ENCODE data around the gene MINDY3. TPM values are rescaled to one million over a fixed set of nuclear protein-coding genes. Genes with fewer than 3 reads are reported as not detected.

The MINDY3 gene
- total and polyA plus RNA-seq, 4 donors = 6.5 to 16.1 (median 12.3) TPM

DNA sequence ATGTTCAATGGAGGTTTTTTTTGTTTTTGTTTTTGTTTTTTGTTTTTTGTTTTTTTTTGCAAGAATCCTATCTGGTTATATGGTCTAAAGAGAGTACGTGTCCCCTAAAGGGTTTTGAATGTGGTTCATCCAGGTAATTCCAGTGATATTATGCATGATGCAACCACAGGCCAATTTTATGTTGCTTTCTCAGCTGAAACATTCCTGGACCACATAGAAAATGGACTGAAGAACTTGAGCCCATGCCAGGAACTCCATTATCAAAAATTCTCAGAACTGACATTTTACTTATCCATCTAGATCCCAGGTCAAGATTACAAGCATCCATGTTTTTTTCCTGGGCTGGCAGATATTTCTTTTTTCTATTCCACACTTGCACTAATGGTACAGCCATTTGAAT, 11.5 kb upstream of the MINDY3 start:
- Histone ChIP-seq H3K4me1 (ENCODE audit: control insufficient read depth in 4 of 4, insufficient read depth in 4 of 4, low read length in 3 of 4) (no peaks in the 10 kb centered on the region), H3K36me3 (ENCODE audit: control insufficient read depth in 4 of 4, insufficient read depth in 3 of 4, low read depth in 1 of 4, low read length in 3 of 4) (no peaks in the 10 kb centered on the region), H3K4me3 (ENCODE audit: low read depth in 1 of 3, low read length in 3 of 3) (no peak overlapping the region), H3K9ac (ENCODE audit: low read depth in 1 of 2, low read length in 2 of 2) (no peak overlapping the region), H3K27ac (ENCODE audit: low read depth in 1 of 2, low read length in 2 of 2) (no peak overlapping the region), H3K9me3 (ENCODE audit: control insufficient read depth in 4 of 4, low read length in 3 of 4) (peaks cover 0 to 2% (median 0%) of the 10 kb centered on the region in 4 donors), H3K27me3 (ENCODE audit: control insufficient read depth in 4 of 4, insufficient read depth in 4 of 4, low read length in 3 of 4) (peaks cover 0 to 9% (median 3%) of the 10 kb centered on the region in 4 donors)
- no peak for DNase-seq (ENCODE audit: low spot score)
- no peak for TF ChIP-seq NR2F2 (IDR thresholded peaks at IDR 0.05)
- no peak for TF ChIP-seq ATF3 (IDR thresholded peaks at IDR 0.05)
- TF ChIP-seq, protein P1, sequence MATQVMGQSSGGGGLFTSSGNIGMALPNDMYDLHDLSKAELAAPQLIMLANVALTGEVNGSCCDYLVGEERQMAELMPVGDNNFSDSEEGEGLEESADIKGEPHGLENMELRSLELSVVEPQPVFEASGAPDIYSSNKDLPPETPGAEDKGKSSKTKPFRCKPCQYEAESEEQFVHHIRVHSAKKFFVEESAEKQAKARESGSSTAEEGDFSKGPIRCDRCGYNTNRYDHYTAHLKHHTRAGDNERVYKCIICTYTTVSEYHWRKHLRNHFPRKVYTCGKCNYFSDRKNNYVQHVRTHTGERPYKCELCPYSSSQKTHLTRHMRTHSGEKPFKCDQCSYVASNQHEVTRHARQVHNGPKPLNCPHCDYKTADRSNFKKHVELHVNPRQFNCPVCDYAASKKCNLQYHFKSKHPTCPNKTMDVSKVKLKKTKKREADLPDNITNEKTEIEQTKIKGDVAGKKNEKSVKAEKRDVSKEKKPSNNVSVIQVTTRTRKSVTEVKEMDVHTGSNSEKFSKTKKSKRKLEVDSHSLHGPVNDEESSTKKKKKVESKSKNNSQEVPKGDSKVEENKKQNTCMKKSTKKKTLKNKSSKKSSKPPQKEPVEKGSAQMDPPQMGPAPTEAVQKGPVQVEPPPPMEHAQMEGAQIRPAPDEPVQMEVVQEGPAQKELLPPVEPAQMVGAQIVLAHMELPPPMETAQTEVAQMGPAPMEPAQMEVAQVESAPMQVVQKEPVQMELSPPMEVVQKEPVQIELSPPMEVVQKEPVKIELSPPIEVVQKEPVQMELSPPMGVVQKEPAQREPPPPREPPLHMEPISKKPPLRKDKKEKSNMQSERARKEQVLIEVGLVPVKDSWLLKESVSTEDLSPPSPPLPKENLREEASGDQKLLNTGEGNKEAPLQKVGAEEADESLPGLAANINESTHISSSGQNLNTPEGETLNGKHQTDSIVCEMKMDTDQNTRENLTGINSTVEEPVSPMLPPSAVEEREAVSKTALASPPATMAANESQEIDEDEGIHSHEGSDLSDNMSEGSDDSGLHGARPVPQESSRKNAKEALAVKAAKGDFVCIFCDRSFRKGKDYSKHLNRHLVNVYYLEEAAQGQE (IDR thresholded peaks at IDR 0.05) = no peak
- TF ChIP-seq SP1 (IDR thresholded peaks at IDR 0.05) = no peak
- TF ChIP-seq EGR1 (IDR thresholded peaks at IDR 0.05; ENCODE audit: low read depth in 2 of 2) = no peak
- TF ChIP-seq TAF1 (conservative IDR thresholded peaks at IDR 0.05) = no peak
- no peak for TF ChIP-seq HNF4G (IDR thresholded peaks at IDR 0.05)
- no peak for TF ChIP-seq RAD21 (IDR thresholded peaks at IDR 0.05)
- TF ChIP-seq GABPA (IDR thresholded peaks at IDR 0.05 in 1 of 2, conservative IDR thresholded peaks at IDR 0.05 in 1 of 2) = no peak
- TF ChIP-seq FOXA1 (IDR thresholded peaks at IDR 0.05) = no peak
- no peak for TF ChIP-seq JUND (IDR thresholded peaks at IDR 0.05)
- TF ChIP-seq, protein P2, sequence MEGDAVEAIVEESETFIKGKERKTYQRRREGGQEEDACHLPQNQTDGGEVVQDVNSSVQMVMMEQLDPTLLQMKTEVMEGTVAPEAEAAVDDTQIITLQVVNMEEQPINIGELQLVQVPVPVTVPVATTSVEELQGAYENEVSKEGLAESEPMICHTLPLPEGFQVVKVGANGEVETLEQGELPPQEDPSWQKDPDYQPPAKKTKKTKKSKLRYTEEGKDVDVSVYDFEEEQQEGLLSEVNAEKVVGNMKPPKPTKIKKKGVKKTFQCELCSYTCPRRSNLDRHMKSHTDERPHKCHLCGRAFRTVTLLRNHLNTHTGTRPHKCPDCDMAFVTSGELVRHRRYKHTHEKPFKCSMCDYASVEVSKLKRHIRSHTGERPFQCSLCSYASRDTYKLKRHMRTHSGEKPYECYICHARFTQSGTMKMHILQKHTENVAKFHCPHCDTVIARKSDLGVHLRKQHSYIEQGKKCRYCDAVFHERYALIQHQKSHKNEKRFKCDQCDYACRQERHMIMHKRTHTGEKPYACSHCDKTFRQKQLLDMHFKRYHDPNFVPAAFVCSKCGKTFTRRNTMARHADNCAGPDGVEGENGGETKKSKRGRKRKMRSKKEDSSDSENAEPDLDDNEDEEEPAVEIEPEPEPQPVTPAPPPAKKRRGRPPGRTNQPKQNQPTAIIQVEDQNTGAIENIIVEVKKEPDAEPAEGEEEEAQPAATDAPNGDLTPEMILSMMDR (IDR thresholded peaks at IDR 0.05; ENCODE audit: low read depth, low read length, missing input control) = no peak
- TF ChIP-seq YY1 (IDR thresholded peaks at IDR 0.05) = no peak
- WGBS = 85% methylated on average over 1 of the region's 1 CpG

DNA sequence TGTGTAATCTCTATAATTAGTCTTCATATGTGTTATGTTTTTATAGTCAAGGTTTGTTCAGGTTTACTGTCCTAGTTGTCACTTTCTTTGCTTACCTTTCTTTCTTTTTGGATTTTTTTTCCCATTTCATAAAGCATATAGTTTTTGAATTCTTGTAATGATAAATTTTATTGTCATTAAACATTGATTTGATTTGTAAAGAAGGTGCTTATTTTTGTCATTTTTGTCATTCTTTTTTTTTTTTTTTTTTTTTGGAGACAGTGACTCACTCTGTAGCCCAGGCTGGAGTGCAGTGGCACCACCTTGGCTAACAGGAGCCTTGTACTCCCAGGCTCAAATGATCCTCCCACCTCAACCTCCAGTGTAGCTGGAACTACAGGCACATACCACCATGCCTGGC, 9.6 kb upstream of the MINDY3 start:
- peaks cover 0 to 9% (median 6%) of the 10 kb centered on the region in 4 donors for H3K27me3 ChIP-seq (ENCODE audit: control insufficient read depth in 4 of 4, insufficient read depth in 4 of 4, low read length in 3 of 4)
- H3K9me3 ChIP-seq (ENCODE audit: control insufficient read depth in 4 of 4, low read length in 3 of 4) = peaks cover 0 to 4% (median 0%) of the 10 kb centered on the region in 4 donors
- no peaks in the 10 kb centered on the region for H3K36me3 ChIP-seq (ENCODE audit: control insufficient read depth in 4 of 4, insufficient read depth in 3 of 4, low read depth in 1 of 4, low read length in 3 of 4)
- H3K27ac ChIP-seq (ENCODE audit: low read depth in 1 of 2, low read length in 2 of 2) = no peak overlapping the region
- H3K4me3 ChIP-seq (ENCODE audit: low read depth in 1 of 3, low read length in 3 of 3) = no peak overlapping the region
- no peak for DNase-seq (ENCODE audit: low spot score)
- no peak overlapping the region for H3K9ac ChIP-seq (ENCODE audit: low read depth in 1 of 2, low read length in 2 of 2)
- no peaks in the 10 kb centered on the region for H3K4me1 ChIP-seq (ENCODE audit: control insufficient read depth in 4 of 4, insufficient read depth in 4 of 4, low read length in 3 of 4)
- TF ChIP-seq RXRA (IDR thresholded peaks at IDR 0.05) = no peak
- TF ChIP-seq, protein P3, sequence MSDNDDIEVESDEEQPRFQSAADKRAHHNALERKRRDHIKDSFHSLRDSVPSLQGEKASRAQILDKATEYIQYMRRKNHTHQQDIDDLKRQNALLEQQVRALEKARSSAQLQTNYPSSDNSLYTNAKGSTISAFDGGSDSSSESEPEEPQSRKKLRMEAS (IDR thresholded peaks at IDR 0.05) = no peak
